GM12873 (cell line): ENCODE measurements around the gene LIFR.

ENCODE experiments used
- CTCF ChIP-seq: IDR thresholded peaks from 2 replicates; pipeline ENCODE4 v1.5.1; 2012; ENCODE audit warnings: low read depth, mild to moderate bottlenecking, moderate library complexity, low read length, control low read depth; ENCODE audit not compliant: insufficient read depth; ENCODE audit errors: missing control alignments

LIFR gene

DNA sequence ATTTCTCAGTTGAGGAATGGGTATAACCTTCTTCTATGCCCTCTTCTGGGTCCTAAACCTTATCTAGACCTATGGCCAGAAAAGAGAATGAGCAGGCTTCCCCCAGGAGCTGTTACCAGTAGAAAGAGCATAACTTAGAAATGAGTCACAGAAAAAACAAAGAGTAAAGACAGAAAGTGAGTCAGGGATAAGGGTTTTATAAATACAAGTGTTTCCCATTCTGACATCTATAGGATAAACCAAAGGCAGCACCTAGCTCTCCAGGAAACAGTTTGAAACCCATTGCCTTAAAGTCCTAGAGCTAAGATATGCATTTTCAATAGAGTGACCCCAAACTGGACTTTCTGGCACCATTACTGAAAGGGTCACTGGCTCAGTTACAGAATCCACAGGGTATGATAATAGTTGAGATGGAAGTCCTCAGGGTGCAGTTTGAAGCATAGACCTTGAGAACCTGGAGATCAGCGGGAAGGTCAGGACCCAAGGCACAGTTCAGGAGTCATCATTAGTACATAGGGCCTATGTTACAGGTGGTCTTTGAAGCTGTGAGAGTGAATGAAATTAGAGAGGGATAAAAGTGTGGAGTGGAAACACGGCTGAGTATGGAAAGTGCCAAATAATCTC, 42.7 kb upstream of the LIFR start:
- no peak for TF ChIP-seq CTCF

- TF ChIP-seq CTCF = no peak
Observed at GRCh38 chr5:38598296-38598993, 42.0 kb upstream of the LIFR start.

- TF ChIP-seq CTCF = no peak
Observed at GRCh38 chr5:38596981-38597380, 40.5 kb upstream of the LIFR start.

- no peak for TF ChIP-seq CTCF
Observed at GRCh38 chr5:38595132-38595745, 38.8 kb upstream of the LIFR start.

DNA sequence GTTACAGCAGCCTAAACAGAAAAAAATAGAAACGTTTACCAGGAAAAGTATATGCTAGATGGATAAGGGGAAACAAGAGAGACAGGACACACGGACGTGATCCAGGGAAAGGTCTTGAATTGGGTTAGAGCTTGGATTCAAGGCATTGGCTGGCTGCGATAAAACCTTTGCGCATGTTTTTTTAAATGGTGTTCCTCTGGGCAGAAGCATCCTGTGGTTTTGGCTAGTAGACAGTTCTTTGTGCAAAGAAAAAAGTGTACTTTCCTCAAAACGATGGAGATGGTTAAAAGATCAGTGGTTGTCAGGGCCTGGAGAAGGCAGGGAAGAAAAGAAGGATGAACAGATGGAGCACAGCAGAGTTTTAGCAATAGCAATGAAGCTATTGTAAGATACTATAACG, 37.5 kb upstream of the LIFR start:
- no peak for TF ChIP-seq CTCF

DNA sequence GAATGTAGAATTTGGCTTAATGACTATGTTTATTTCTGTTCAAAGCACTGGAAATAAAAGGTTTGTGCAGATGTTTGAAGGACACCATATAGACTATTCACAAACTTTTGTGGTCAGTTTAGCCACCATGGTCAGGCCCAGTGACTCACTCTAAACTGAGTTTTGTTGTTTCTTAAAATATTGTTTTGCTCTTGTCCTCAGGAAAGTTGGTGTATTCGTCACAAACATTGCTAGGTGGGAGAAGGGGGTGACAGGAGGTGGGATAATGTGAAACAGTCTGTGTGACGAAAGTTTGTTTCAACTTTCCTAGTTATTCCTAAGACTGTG, 35.0 kb upstream of the LIFR start:
- TF ChIP-seq CTCF = no peak

- no peak for TF ChIP-seq CTCF
Observed at GRCh38 chr5:38590838-38591522, 34.5 kb upstream of the LIFR start.
